LNCAP (cell line): ENCODE measurements around the gene CNKSR1.

Source experiments
- TF ChIP-seq, protein P1 (sequence below): fragments of 450-650 bp; IDR thresholded peaks from 2 replicates; pipeline ENCODE4 v1.5.1; 2017; ENCODE audit warnings: mild to moderate bottlenecking

Gene CNKSR1

DNA sequence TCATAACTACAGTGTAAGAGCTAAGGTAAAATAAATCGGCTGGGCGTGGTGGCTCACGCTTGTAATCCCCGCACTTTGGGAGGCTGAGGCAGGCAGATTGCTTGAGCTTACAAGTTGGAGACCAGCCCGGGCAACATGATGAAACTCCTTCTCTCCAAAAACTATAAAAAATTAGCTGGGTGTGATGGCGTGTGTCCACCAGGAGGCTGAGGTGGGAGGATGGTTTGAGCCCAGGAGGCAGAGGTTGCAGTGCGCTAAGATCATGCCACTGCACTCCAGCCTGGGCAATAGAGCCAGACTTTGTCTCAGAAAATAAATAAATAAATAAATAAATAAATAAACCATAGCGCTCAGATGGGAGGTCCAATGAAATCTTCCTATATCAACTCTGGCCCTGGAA is 35.1 kb upstream of the CNKSR1 start:
- TF ChIP-seq, protein P1, sequence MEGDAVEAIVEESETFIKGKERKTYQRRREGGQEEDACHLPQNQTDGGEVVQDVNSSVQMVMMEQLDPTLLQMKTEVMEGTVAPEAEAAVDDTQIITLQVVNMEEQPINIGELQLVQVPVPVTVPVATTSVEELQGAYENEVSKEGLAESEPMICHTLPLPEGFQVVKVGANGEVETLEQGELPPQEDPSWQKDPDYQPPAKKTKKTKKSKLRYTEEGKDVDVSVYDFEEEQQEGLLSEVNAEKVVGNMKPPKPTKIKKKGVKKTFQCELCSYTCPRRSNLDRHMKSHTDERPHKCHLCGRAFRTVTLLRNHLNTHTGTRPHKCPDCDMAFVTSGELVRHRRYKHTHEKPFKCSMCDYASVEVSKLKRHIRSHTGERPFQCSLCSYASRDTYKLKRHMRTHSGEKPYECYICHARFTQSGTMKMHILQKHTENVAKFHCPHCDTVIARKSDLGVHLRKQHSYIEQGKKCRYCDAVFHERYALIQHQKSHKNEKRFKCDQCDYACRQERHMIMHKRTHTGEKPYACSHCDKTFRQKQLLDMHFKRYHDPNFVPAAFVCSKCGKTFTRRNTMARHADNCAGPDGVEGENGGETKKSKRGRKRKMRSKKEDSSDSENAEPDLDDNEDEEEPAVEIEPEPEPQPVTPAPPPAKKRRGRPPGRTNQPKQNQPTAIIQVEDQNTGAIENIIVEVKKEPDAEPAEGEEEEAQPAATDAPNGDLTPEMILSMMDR = no peak

DNA sequence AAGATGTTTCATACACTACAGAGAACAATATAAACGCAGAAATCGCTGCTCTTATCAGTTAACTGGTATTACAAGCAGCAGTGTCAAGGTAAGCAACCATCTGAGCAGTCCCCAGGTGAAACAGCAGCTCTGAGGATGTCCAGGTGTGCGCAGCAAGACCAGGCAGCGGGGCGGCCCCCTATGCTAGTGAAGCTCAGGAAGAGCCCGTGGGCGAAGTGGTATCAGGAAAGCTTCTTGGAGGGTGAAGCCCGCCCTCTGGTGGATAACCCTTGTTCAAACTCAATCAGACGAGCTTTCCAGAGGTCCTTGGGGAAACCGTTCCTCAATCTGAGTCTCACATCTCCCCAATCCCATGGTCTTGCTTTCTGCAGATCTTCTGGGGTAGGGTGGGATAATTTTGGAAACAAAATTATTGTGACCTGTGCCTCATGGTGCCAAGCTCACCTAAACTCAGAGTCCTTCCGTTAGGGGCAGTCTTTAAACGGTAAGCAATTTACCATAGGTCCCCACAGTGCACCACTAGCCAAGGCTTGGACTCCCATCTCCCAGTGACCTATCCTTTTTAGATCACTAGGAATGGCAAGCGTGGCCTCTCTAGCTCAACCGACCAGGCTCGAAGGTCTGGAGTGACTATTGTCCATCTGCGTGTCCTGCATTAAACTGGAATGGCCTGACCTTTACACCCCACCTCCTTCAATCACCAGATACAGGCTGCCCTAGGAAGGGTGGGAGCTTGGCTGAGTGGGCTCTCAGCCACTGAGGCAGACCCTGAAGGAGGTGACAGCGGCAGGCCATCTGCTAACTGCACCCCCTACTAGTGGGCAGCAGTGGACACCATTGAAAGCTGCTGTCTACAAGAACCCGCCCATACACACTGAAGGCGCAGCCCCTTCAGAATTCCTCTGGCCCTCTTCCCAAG is 32.0 kb upstream of the CNKSR1 start:
- TF ChIP-seq, protein P1 = peak; percentile 47; the same call in 1 of the 2 replicates

DNA sequence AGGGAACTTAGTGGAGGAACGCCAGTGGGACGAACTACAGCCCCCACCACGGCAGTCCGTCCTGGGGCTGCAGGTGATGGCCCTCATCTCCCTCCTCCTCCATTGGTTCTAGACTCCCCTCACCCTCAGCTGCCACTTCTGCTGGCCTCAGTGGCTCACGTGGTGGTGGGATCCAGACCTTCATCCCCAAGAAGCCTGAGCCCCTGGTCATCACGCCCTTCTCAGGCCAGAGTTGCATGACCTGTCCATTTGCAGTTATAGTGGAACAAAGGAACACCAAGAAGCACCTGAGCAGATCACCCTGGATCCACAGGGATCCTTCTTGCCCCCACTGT is 31.4 kb upstream of the CNKSR1 start:
- TF ChIP-seq, protein P1 = no peak

- TF ChIP-seq, protein P1 = no peak
Observed at GRCh38 chr1:26148887-26149286, 28.4 kb upstream of the CNKSR1 start.

DNA sequence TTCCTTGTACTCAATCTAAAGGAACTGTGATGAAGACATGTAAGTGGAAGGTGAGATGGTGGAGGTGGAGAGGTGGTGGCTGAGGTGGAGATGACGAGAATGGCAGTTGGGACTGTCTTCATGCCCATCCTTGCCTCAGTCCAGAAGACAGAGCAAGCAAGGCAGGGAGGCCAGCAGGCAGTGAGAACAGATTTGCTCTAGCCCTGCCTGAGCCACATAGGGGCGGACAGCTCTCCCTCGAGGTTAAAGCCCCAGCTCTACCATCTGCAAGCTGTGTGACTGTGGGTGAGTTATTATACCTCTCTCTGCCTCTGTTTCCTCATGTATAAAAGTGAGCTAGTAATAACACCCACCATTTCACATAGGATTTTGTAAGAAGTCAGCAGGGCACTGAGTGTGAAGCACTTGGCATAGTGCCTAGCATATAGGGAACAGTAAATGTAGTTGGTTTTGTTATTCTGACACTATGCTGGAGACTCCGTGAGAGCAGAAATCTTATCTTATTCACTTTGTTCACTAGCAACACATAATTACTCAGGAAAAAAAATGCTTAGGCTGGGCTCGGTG is 23.2 kb upstream of the CNKSR1 start:
- TF ChIP-seq, protein P1 = no peak

DNA sequence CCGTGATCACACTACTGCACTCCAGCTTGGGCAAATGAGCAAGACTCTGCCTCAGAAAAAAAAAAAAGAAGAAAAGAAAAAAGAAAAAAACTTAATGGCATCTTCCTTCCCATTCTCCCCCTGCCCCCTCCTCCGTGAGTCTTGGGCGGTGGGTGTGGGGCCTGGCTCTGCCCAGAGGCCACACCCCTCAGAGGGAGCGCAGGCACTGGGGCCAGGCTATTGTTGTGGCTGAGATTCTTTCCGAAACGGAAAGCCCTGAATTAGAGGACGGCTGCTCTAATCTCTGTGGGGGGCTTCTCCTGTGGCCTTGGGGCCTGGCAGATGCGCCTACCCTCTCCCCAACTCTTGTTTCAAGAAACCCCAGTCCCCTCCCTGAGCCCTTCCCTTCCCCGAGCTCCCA is 22.5 kb upstream of the CNKSR1 start:
- TF ChIP-seq, protein P1 = no peak

GRCh38 chr1:26155370-26156284 is 21.7 kb upstream of the CNKSR1 start:
- TF ChIP-seq, protein P1 = no peak
